Measurements from ENCODE around the gene SPINT1. TPM values are rescaled to one million over a fixed set of nuclear protein-coding genes. Genes with fewer than 3 reads are reported as not detected.

Gene SPINT1
- total RNA-seq, 3 donors from 2014 or later, result 10.8 to 13.5 (median 12.2) TPM

- Mint-ChIP-seq H3K4me1 (ENCODE audit: low read depth) (peaks cover 15% of the 10 kb centered on the region), H3K36me3 (ENCODE audit: insufficient read depth) (no peaks in the 10 kb centered on the region), H3K4me3 (no peak overlapping the region), H3K9me3 (no peaks in the 10 kb centered on the region), H3K27me3 (ENCODE audit: low read depth) (peaks cover 2% of the 10 kb centered on the region)
- DNase-seq (no peak), ATAC-seq (no peak)
Observed at GRCh38 chr15:40881351-40881750, 37.5 kb downstream of the SPINT1 start.

GRCh38 chr15:40886586-40886985 lies 42.7 kb downstream of the SPINT1 start:
- Mint-ChIP-seq H3K9me3 (no peaks in the 10 kb centered on the region), H3K27me3 (ENCODE audit: low read depth) (no peaks in the 10 kb centered on the region), H3K4me3 (no peak overlapping the region), H3K4me1 (ENCODE audit: low read depth) (peaks cover 10% of the 10 kb centered on the region), H3K36me3 (ENCODE audit: insufficient read depth) (no peaks in the 10 kb centered on the region)
- DNase-seq (no peak), ATAC-seq (no peak)

GRCh38 chr15:40889112-40889511 lies 45.3 kb downstream of the SPINT1 start:
- Mint-ChIP-seq H3K9me3 (no peaks in the 10 kb centered on the region), H3K4me1 (ENCODE audit: low read depth) (peaks cover 21% of the 10 kb centered on the region), H3K27me3 (ENCODE audit: low read depth) (no peaks in the 10 kb centered on the region), H3K36me3 (ENCODE audit: insufficient read depth) (no peaks in the 10 kb centered on the region), H3K4me3 (no peak overlapping the region)
- ATAC-seq, result no peak
- DNase-seq, result no peak

GRCh38 chr15:40891138-40891537 lies 47.3 kb downstream of the SPINT1 start:
- Mint-ChIP-seq H3K4me1 (ENCODE audit: low read depth) (peaks cover 24% of the 10 kb centered on the region), H3K9me3 (no peaks in the 10 kb centered on the region), H3K27me3 (ENCODE audit: low read depth) (no peaks in the 10 kb centered on the region), H3K36me3 (ENCODE audit: insufficient read depth) (peaks cover 2% of the 10 kb centered on the region), H3K4me3 (no peak overlapping the region)
- no peak for ATAC-seq
- no peak for DNase-seq

GRCh38 chr15:40891810-40892446 lies 48.1 kb downstream of the SPINT1 start:
- ATAC-seq, result no peak
- Mint-ChIP-seq H3K36me3 (ENCODE audit: insufficient read depth) (peaks cover 3% of the 10 kb centered on the region), H3K4me3 (no peak overlapping the region), H3K4me1 (ENCODE audit: low read depth) (peaks cover 24% of the 10 kb centered on the region), H3K27me3 (ENCODE audit: low read depth) (no peaks in the 10 kb centered on the region), H3K9me3 (no peaks in the 10 kb centered on the region)
- no peak for DNase-seq

- Mint-ChIP-seq H3K4me1 (ENCODE audit: low read depth) (peaks cover 24% of the 10 kb centered on the region), H3K27me3 (ENCODE audit: low read depth) (no peaks in the 10 kb centered on the region), H3K36me3 (ENCODE audit: insufficient read depth) (peaks cover 4% of the 10 kb centered on the region), H3K9me3 (no peaks in the 10 kb centered on the region), H3K4me3 (no peak overlapping the region)
- no peak for DNase-seq
- no peak for ATAC-seq
Observed at GRCh38 chr15:40892447-40893012, 48.7 kb downstream of the SPINT1 start.

GRCh38 chr15:40893019-40893670 lies 49.3 kb downstream of the SPINT1 start:
- peaks cover 7% of the 10 kb centered on the region for H3K36me3 Mint-ChIP-seq (ENCODE audit: insufficient read depth)
- DNase-seq (no peak), ATAC-seq (no peak)
- H3K27me3 Mint-ChIP-seq (ENCODE audit: low read depth), result no peaks in the 10 kb centered on the region
- H3K9me3 Mint-ChIP-seq, result no peaks in the 10 kb centered on the region
- peaks cover 24% of the 10 kb centered on the region for H3K4me1 Mint-ChIP-seq (ENCODE audit: low read depth)
- H3K4me3 Mint-ChIP-seq, result no peak overlapping the region

GRCh38 chr15:40893733-40894680 lies 50.2 kb downstream of the SPINT1 start, which contains the start of gene VPS18:
VPS18 (plus strand) TSS chr15:40894450; CDS start chr15:40894769, 319 bp downstream.
- Mint-ChIP-seq H3K4me1 (ENCODE audit: low read depth) (peaks cover 24% of the 10 kb centered on the region), H3K4me3 (peak within 1 kb of the TSS; percentile 99), H3K27me3 (ENCODE audit: low read depth) (no peaks in the 10 kb centered on the region), H3K36me3 (ENCODE audit: insufficient read depth) (peaks cover 8% of the 10 kb centered on the region), H3K9me3 (no peaks in the 10 kb centered on the region)
- ATAC-seq, result peak; percentile 98
- DNase-seq, result peak; percentile 99

GRCh38 chr15:40894681-40895448 lies 51.0 kb downstream of the SPINT1 start:
- DNase-seq (peak; percentile 41), ATAC-seq (peak; percentile 72 to 73)
- Mint-ChIP-seq H3K4me1 (ENCODE audit: low read depth) (peaks cover 24% of the 10 kb centered on the region), H3K4me3 (peak overlapping the region; percentile 99), H3K9me3 (no peaks in the 10 kb centered on the region), H3K36me3 (ENCODE audit: insufficient read depth) (peaks cover 10% of the 10 kb centered on the region), H3K27me3 (ENCODE audit: low read depth) (no peaks in the 10 kb centered on the region)

GRCh38 chr15:40899536-40900207 lies 55.8 kb downstream of the SPINT1 start:
- Mint-ChIP-seq H3K9me3 (no peaks in the 10 kb centered on the region), H3K27me3 (ENCODE audit: low read depth) (no peaks in the 10 kb centered on the region), H3K4me3 (no peak overlapping the region), H3K4me1 (ENCODE audit: low read depth) (peaks cover 32% of the 10 kb centered on the region), H3K36me3 (ENCODE audit: insufficient read depth) (peaks cover 25% of the 10 kb centered on the region)
- ATAC-seq, result no peak
- DNase-seq, result no peak

- H3K27me3 Mint-ChIP-seq (ENCODE audit: low read depth), result no peaks in the 10 kb centered on the region
- H3K4me1 Mint-ChIP-seq (ENCODE audit: low read depth), result peaks cover 29% of the 10 kb centered on the region
- H3K4me3 Mint-ChIP-seq, result no peak overlapping the region
- no peaks in the 10 kb centered on the region for H3K9me3 Mint-ChIP-seq
- peaks cover 25% of the 10 kb centered on the region for H3K36me3 Mint-ChIP-seq (ENCODE audit: insufficient read depth)
- ATAC-seq (no peak), DNase-seq (no peak)
Observed at GRCh38 chr15:40900256-40901052, 56.6 kb downstream of the SPINT1 start.

- Mint-ChIP-seq H3K4me1 (ENCODE audit: low read depth) (peaks cover 23% of the 10 kb centered on the region), H3K36me3 (ENCODE audit: insufficient read depth) (peaks cover 24% of the 10 kb centered on the region), H3K9me3 (no peaks in the 10 kb centered on the region), H3K4me3 (no peak overlapping the region), H3K27me3 (ENCODE audit: low read depth) (no peaks in the 10 kb centered on the region)
- ATAC-seq (no peak), DNase-seq (no peak)
Observed at GRCh38 chr15:40901053-40901443, 57.2 kb downstream of the SPINT1 start.
